Central memory CD4-positive, alpha-beta T cell (primary cell): ENCODE measurements around the gene CRYBA1.

Experiments
- DNase-seq: peaks from one replicate; pipeline ENCODE4 v3.0.0; 2022

CRYBA1 gene

GRCh38 chr17:29283961-29284360, 37.3 kb downstream of the CRYBA1 start:
- DNase-seq, result no peak

DNA sequence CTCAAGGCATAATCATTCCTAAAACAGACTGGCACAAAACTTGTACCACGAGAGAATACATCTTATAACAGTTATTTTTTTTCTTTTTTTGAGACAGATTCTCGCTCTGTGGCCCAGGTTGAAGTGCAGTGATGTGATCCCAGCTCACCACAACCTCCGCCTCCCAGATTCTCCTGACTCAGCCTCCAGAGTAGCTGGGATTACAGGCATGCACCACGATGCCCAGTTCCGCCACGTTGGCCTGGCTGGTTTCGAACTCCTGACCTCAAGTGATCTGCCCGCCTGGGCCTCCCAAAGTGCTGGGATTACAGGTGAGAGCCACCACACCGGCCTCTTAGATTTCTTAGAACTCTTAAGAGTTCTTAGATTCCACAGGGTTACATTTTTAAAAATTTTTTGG, 43.2 kb downstream of the CRYBA1 start:
- DNase-seq, result no peak

GRCh38 chr17:29291163-29291752, 44.6 kb downstream of the CRYBA1 start:
- peak; percentile 61 for DNase-seq

- DNase-seq, result peak; percentile 59
Measured at GRCh38 chr17:29292071-29292991, 45.7 kb downstream of the CRYBA1 start.

GRCh38 chr17:29292992-29293889, 46.6 kb downstream of the CRYBA1 start:
- DNase-seq, result peak; percentile 48

DNA sequence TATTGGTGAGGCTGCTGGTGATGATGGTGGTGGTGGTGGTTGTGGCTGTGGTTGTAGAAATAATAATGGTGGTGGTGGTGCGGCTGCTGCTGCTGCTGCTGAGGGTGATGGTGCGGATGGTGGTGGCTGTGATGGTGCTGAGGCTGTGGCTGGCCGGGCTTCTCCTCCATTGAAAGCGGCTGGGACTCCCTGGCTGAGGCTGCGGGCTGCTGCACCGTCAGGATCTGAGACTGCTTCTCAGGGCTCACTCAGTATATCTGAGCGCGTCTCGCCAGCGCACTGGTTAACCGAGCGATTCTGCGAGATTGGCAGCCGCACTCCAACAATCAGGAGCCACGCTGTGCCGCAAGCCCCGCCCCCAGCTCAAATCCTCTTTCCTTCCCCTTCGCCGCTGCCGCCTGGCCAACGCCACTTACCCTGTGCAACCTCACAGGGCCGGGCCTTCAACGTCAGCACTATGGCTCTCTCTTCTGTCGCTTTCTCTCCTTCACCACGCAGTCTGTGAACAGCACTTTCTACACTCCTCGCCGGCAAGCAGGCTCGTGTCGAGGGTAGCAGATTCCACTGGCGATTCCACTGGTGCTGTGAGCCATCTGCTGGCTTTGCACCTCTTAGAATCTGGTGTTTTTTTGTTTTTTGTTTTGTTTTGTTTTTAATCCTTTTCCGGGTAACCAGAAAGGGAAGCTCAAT, 47.4 kb downstream of the CRYBA1 start, which contains the start of gene NUFIP2:
Gene NUFIP2 (minus strand): TSS at position 259 of the 690 bp plus-strand sequence. CDS start 89 bp downstream, at position 170.
- DNase-seq, result peak; percentile 98

DNA sequence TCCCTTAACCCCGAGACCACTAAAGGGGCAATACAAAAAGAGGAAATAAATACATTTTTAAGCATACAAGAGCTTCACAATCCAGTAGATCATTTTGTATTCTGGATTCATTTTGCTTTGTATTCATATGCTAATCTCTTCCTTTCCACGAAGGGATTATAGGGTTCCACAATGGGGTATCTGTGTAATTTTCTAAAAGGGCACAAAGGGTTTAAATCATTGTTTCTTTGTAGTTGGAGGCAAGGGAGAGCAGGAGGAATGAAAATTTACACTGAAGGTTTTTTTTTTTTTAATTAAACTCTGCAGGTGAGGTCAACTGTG, 47.9 kb downstream of the CRYBA1 start:
- no peak for DNase-seq

- no peak for DNase-seq
Measured at GRCh38 chr17:29295420-29295819, 48.8 kb downstream of the CRYBA1 start.

DNA sequence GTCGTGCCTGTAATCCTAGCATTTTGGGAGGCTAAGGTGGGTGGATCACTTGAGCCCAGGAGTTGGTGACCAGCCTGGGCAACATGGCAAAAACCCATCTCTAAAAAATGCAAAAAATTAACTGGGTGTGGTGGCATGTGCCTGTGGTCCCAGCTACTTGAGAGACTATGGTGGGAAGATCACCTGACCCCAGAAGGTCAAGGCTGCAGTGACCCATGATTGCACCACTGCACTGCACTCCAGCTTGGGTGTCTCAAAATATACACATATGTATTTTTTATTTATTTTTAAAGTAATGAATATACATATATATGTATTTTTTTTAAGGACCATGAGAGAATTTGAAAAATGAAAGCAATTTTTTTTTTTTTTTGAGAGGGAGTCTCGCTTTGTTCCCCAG, 52.4 kb downstream of the CRYBA1 start:
- DNase-seq, result no peak

- DNase-seq, result no peak
Measured at GRCh38 chr17:29303386-29303785, 56.7 kb downstream of the CRYBA1 start.
